Stimulated activated naive CD8-positive, alpha-beta T cell treated with anti-CD3 and anti-CD28 coated beads, Interleukin-15, amount 100 ng/mL, for 72 hours (primary cell): ENCODE data around the gene CYTIP.

Experiments
- ATAC-seq: fragments of 150-1000 bp; cut with Tn5 transposase; 2 replicates; pipeline ENCODE4 v1.10.0; 2021; ENCODE audit warnings: mild to moderate bottlenecking, moderate library complexity
- DNase-seq, 2 donors: peaks; one replicate each; pipeline ENCODE4 v3.0.0; 2021 to 2022
- H3K27ac Mint-ChIP-seq, 2 donors: one replicate each; pipeline ENCODE4 v1.8.0; 2022; ENCODE audit warnings: mild to moderate bottlenecking in 2 of 2, mixed read lengths in 2 of 2, moderate library complexity in 2 of 2
- H3K27me3 Mint-ChIP-seq: one replicate; pipeline ENCODE4 v1.8.0; 2022; ENCODE audit warnings: mixed read lengths
- H3K4me1 Mint-ChIP-seq: one replicate; pipeline ENCODE4 v1.8.0; 2022; ENCODE audit warnings: mild to moderate bottlenecking, mixed read lengths
- H3K4me3 Mint-ChIP-seq, 2 donors: one replicate each; pipeline ENCODE4 v1.8.0; 2022; ENCODE audit warnings: mild to moderate bottlenecking in 2 of 2, mixed read lengths in 2 of 2, moderate library complexity in 1 of 2
- H3K9me3 Mint-ChIP-seq, 2 donors: one replicate each; pipeline ENCODE4 v1.8.0; 2022; ENCODE audit warnings: mixed read lengths in 2 of 2

CYTIP gene

GRCh38 chr2:157441072-157441454, 2.8 kb downstream of the CYTIP start:
- DNase-seq (peak in 1 of 2 donors; percentile 46), ATAC-seq (peak; percentile 25)
- H3K9me3 Mint-ChIP-seq, result no peaks in the 10 kb centered on the region
- H3K4me3 Mint-ChIP-seq, result peak overlapping the region; percentile 87 to 92
- H3K27me3 Mint-ChIP-seq, result no peaks in the 10 kb centered on the region
- no peaks in the 10 kb centered on the region for H3K4me1 Mint-ChIP-seq
- H3K27ac Mint-ChIP-seq, result peak overlapping the region; percentile 97 to 99

GRCh38 chr2:157440404-157441071, 3.4 kb downstream of the CYTIP start:
- DNase-seq, result no peak
- Mint-ChIP-seq H3K4me1 (no peaks in the 10 kb centered on the region), H3K9me3 (no peaks in the 10 kb centered on the region), H3K27ac (peak overlapping the region; percentile 97 to 99), H3K4me3 (peak overlapping the region; percentile 87 to 92), H3K27me3 (no peaks in the 10 kb centered on the region)
- ATAC-seq, result peak; percentile 0

- no peaks in the 10 kb centered on the region for H3K4me1 Mint-ChIP-seq
- no peaks in the 10 kb centered on the region for H3K9me3 Mint-ChIP-seq
- peak overlapping the region; percentile 97 to 99 for H3K27ac Mint-ChIP-seq
- peak overlapping the region; percentile 87 to 92 for H3K4me3 Mint-ChIP-seq
- no peaks in the 10 kb centered on the region for H3K27me3 Mint-ChIP-seq
- DNase-seq, result peak; percentile 63 to 72
- peak; percentile 52 for ATAC-seq
These were observed 4.1 kb downstream of the CYTIP start for GRCh38 chr2:157439824-157440186.

GRCh38 chr2:157438863-157439823, 4.7 kb downstream of the CYTIP start:
- no peaks in the 10 kb centered on the region for H3K9me3 Mint-ChIP-seq
- no peaks in the 10 kb centered on the region for H3K27me3 Mint-ChIP-seq

GRCh38 chr2:157433394-157433793, 10.5 kb downstream of the CYTIP start:
- DNase-seq (no peak), ATAC-seq (no peak)
- H3K4me3 Mint-ChIP-seq, result peak overlapping the region; percentile 84 to 92
- H3K9me3 Mint-ChIP-seq, result no peaks in the 10 kb centered on the region
- peaks cover 50% of the 10 kb centered on the region for H3K4me1 Mint-ChIP-seq
- H3K27ac Mint-ChIP-seq, result peak overlapping the region; percentile 88 to 99
- no peaks in the 10 kb centered on the region for H3K27me3 Mint-ChIP-seq

More at GRCh38 chr2:157438863-157439823, 4.7 kb downstream of the CYTIP start:
- peak overlapping the region; percentile 87 to 92 for H3K4me3 Mint-ChIP-seq
- no peaks in the 10 kb centered on the region for H3K4me1 Mint-ChIP-seq
- peak; percentile 14 for ATAC-seq
- peak overlapping the region; percentile 97 to 99 for H3K27ac Mint-ChIP-seq
- DNase-seq, result peak in 1 of 2 donors; percentile 52

GRCh38 chr2:157432475-157433106, 11.3 kb downstream of the CYTIP start:
- peak overlapping the region; percentile 88 to 99 for H3K27ac Mint-ChIP-seq
- H3K27me3 Mint-ChIP-seq, result no peaks in the 10 kb centered on the region
- H3K9me3 Mint-ChIP-seq, result no peaks in the 10 kb centered on the region
- peak overlapping the region; percentile 84 to 92 for H3K4me3 Mint-ChIP-seq
- DNase-seq (no peak), ATAC-seq (peak; percentile 8)
- H3K4me1 Mint-ChIP-seq, result peaks cover 58% of the 10 kb centered on the region

- peak overlapping the region; percentile 84 to 92 for H3K4me3 Mint-ChIP-seq
- H3K27me3 Mint-ChIP-seq, result no peaks in the 10 kb centered on the region
- H3K4me1 Mint-ChIP-seq, result peaks cover 72% of the 10 kb centered on the region
- no peaks in the 10 kb centered on the region for H3K9me3 Mint-ChIP-seq
- H3K27ac Mint-ChIP-seq, result peak overlapping the region; percentile 5 to 99
- no peak for ATAC-seq
- DNase-seq, result no peak
These were observed 12.7 kb downstream of the CYTIP start for GRCh38 chr2:157431176-157431575.

GRCh38 chr2:157428500-157429175, 15.3 kb downstream of the CYTIP start:
- H3K9me3 Mint-ChIP-seq, result no peaks in the 10 kb centered on the region
- DNase-seq, result no peak
- peaks cover 88% of the 10 kb centered on the region for H3K4me1 Mint-ChIP-seq
- ATAC-seq, result peak; percentile 28
- H3K4me3 Mint-ChIP-seq, result peak overlapping the region; percentile 84 to 92
- no peaks in the 10 kb centered on the region for H3K27me3 Mint-ChIP-seq
- H3K27ac Mint-ChIP-seq, result peak overlapping the region; percentile 97 to 99

GRCh38 chr2:157427922-157428303, 16.0 kb downstream of the CYTIP start:
- ATAC-seq (no peak), DNase-seq (no peak)
- Mint-ChIP-seq H3K4me3 (peak overlapping the region; percentile 84 to 92), H3K27me3 (no peaks in the 10 kb centered on the region), H3K9me3 (no peaks in the 10 kb centered on the region), H3K27ac (peak overlapping the region; percentile 48 to 99), H3K4me1 (peaks cover 91% of the 10 kb centered on the region)

GRCh38 chr2:157427003-157427921, 16.6 kb downstream of the CYTIP start:
- DNase-seq, result no peak
- Mint-ChIP-seq H3K27me3 (no peaks in the 10 kb centered on the region), H3K4me1 (peaks cover 88% of the 10 kb centered on the region), H3K27ac (peak overlapping the region; percentile 27 to 99), H3K4me3 (peak overlapping the region; percentile 55 to 92), H3K9me3 (no peaks in the 10 kb centered on the region)
- peak; percentile 59 for ATAC-seq

GRCh38 chr2:157426477-157426994, 17.4 kb downstream of the CYTIP start:
- Mint-ChIP-seq H3K27ac (peak overlapping the region; percentile 38 to 63), H3K4me3 (peak overlapping the region; percentile 55 to 92), H3K9me3 (no peaks in the 10 kb centered on the region), H3K4me1 (peaks cover 88% of the 10 kb centered on the region), H3K27me3 (no peaks in the 10 kb centered on the region)
- ATAC-seq (peak; percentile 36), DNase-seq (no peak)

- Mint-ChIP-seq H3K27me3 (no peaks in the 10 kb centered on the region), H3K27ac (no peak overlapping the region), H3K9me3 (no peaks in the 10 kb centered on the region), H3K4me1 (peaks cover 88% of the 10 kb centered on the region), H3K4me3 (peak overlapping the region; percentile 21 to 38)
- DNase-seq (no peak), ATAC-seq (no peak)
These were observed 19.5 kb downstream of the CYTIP start for GRCh38 chr2:157424374-157424773.

- Mint-ChIP-seq H3K27ac (peak overlapping the region; percentile 92 to 97), H3K4me1 (peaks cover 84% of the 10 kb centered on the region), H3K27me3 (no peaks in the 10 kb centered on the region), H3K4me3 (peak overlapping the region; percentile 38 to 76), H3K9me3 (no peaks in the 10 kb centered on the region)
- ATAC-seq (no peak), DNase-seq (no peak)
These were observed 21.9 kb downstream of the CYTIP start for GRCh38 chr2:157421964-157422363.

GRCh38 chr2:157421331-157421944, 22.5 kb downstream of the CYTIP start:
- Mint-ChIP-seq H3K27ac (peak overlapping the region; percentile 92 to 97), H3K9me3 (no peaks in the 10 kb centered on the region)
- no peak for ATAC-seq

More at GRCh38 chr2:157421331-157421944, 22.5 kb downstream of the CYTIP start:
- no peak for DNase-seq
- Mint-ChIP-seq H3K4me3 (peak overlapping the region; percentile 38 to 76), H3K4me1 (peaks cover 84% of the 10 kb centered on the region), H3K27me3 (no peaks in the 10 kb centered on the region)
